SK-N-SH (cell line): Measurements from ENCODE around the gene TM9SF4.

ENCODE experiments used
- CTCF ChIP-seq: fragments of 200-600 bp; sonication (generic); IDR thresholded peaks from 2 replicates; pipeline ENCODE4 v1.6.1; 2017; ENCODE audit warnings: antibody characterized with exemption, mild to moderate bottlenecking, moderate library complexity
- GATA2 ChIP-seq: sonication (generic); formaldehyde crosslinking; IDR thresholded peaks from 2 replicates; pipeline ENCODE4 v1.5.0; 2020; ENCODE audit warnings: mild to moderate bottlenecking, missing genetic modification reagents
- RAD21 ChIP-seq: IDR thresholded peaks from 2 replicates; pipeline ENCODE4 v1.6.1; 2012; ENCODE audit warnings: mild to moderate bottlenecking, low read length
- REST ChIP-seq: IDR thresholded peaks from 2 replicates; pipeline ENCODE4 v1.6.1; 2012; ENCODE audit warnings: mild to moderate bottlenecking, low read depth, low read length, moderate library complexity
- RFX5 ChIP-seq: IDR thresholded peaks from 2 replicates; pipeline ENCODE4 v1.6.1; 2012; ENCODE audit warnings: mild to moderate bottlenecking, improper control_type of control experiment, low read length
- TAF1 ChIP-seq: IDR thresholded peaks from 2 replicates; pipeline ENCODE4 v1.6.1; 2012; ENCODE audit warnings: low read depth, mild to moderate bottlenecking, low read length, moderate library complexity, borderline replicate concordance

GRCh38 chr20:32192698-32193097 lies 83.2 kb downstream of the TM9SF4 start:
- TF ChIP-seq TAF1, result no peak
- no peak for TF ChIP-seq RFX5
- no peak for TF ChIP-seq REST
- no peak for TF ChIP-seq CTCF
- TF ChIP-seq RAD21, result no peak
- TF ChIP-seq GATA2 (CRISPR knock-in tag), result no peak
